Tibial nerve (tissue), 4 donors: ENCODE measurements around the gene ETFB. TPM values are rescaled to one million over a fixed set of nuclear protein-coding genes. Genes with fewer than 3 reads are reported as not detected.

Experiments
- DNase-seq, 2 donors: peaks; one replicate each; pipeline ENCODE4 v3.0.0-alpha.2; 2019; ENCODE audit warnings: low spot score in 2 of 2
- H3K27ac ChIP-seq, 4 donors: fragments of 200-600 bp; sonication (generic) in 3 of 4; one replicate each; pipeline ENCODE4 v1.5.1; 2017 to 2019; ENCODE audit warnings: mild to moderate bottlenecking in 1 of 4
- H3K27me3 ChIP-seq, 2 donors: fragments of 200-600 bp; sonication (generic) in 1 of 2; one replicate each; pipeline versions ENCODE4 v1.5.1 to v1.6.0; 2017 to 2019
- H3K36me3 ChIP-seq, 3 donors: fragments of 200-600 bp; sonication (generic); one replicate each; pipeline ENCODE4 v1.5.1; 2018 to 2019
- H3K4me1 ChIP-seq, 4 donors: fragments of 200-600 bp; sonication (generic) in 3 of 4; one replicate each; pipeline ENCODE4 v1.5.1; 2017 to 2019
- H3K4me3 ChIP-seq, 4 donors: fragments of 200-600 bp; sonication (generic) in 3 of 4; one replicate each; pipeline ENCODE4 v1.5.1; 2017 to 2019; ENCODE audit warnings: mild to moderate bottlenecking in 1 of 4, moderate library complexity in 1 of 4
- H3K9me3 ChIP-seq, 4 donors: fragments of 200-600 bp; sonication (generic) in 3 of 4; one replicate each; pipeline ENCODE4 v1.5.1; 2017 to 2019
- CTCF ChIP-seq, 5 experiments: fragments of 200-600 bp in 3 of 5; fragments of 450-650 bp in 2 of 5; sonication (generic) in 3 of 5; IDR thresholded peaks; one replicate each; pipeline ENCODE4 v1.5.1; 2016 to 2019; ENCODE audit warnings: antibody characterized with exemption in 5 of 5, mild to moderate bottlenecking in 3 of 5, moderate library complexity in 2 of 5
- EP300 ChIP-seq, 2 donors: sonication (generic); formaldehyde crosslinking; IDR thresholded peaks; one replicate each; pipeline ENCODE4 v1.6.1; 2017; ENCODE audit warnings: antibody characterized with exemption in 2 of 2, mild to moderate bottlenecking in 1 of 2
- POLR2A ChIP-seq, 2 donors: fragments of 450-650 bp; IDR thresholded peaks; one replicate each; pipeline ENCODE4 v1.6.1; 2017; ENCODE audit warnings: antibody characterized with exemption in 2 of 2, mild to moderate bottlenecking in 2 of 2, moderate library complexity in 2 of 2
- WGBS, 2 donors: methylation state at CpG; one replicate each; pipeline ENCODE4 v1.1.5; 2018; 5-methylcytosine and 5-hydroxymethylcytosine counted together
- total RNA-seq, 4 donors: library from RNA; depleted of rRNA; stranded (reverse); fragments of >200 nt; gene quantifications; one replicate each; pipeline ENCODE4 v1.1.0, GENCODE V29; 2016

The ETFB gene
- total RNA-seq, 4 donors from 2014 or later: 73.2 to 118 (median 101) TPM

GRCh38 chr19:51297406-51297805 lies 68.8 kb downstream of the ETFB start:
- WGBS, 2 donors: 58 to 73% methylated on average over 5 of the region's 5 CpGs
- no peaks in the 10 kb centered on the region for H3K36me3 ChIP-seq
- no peak for DNase-seq
- H3K9me3 ChIP-seq: peaks cover 0 to 16% (median 0%) of the 10 kb centered on the region in 4 donors
- TF ChIP-seq EP300 (IDR thresholded peaks at IDR 0.05): no peak
- TF ChIP-seq POLR2A (IDR thresholded peaks at IDR 0.05): no peak
- no peak for TF ChIP-seq CTCF (IDR thresholded peaks at IDR 0.05)
- H3K27ac ChIP-seq: no peak overlapping the region
- H3K4me1 ChIP-seq: no peaks in the 10 kb centered on the region
- peaks cover 0 to 7% of the 10 kb centered on the region in 2 donors for H3K27me3 ChIP-seq
- no peak overlapping the region for H3K4me3 ChIP-seq

GRCh38 chr19:51296336-51297093 lies 69.7 kb downstream of the ETFB start:
- no peak for DNase-seq
- peaks cover 0 to 8% (median 0%) of the 10 kb centered on the region in 4 donors for H3K9me3 ChIP-seq
- WGBS, 2 donors: 49 to 58% methylated on average over 9 of the region's 9 CpGs
- peaks cover 0 to 7% of the 10 kb centered on the region in 2 donors for H3K27me3 ChIP-seq
- no peaks in the 10 kb centered on the region for H3K4me1 ChIP-seq
- no peak overlapping the region for H3K27ac ChIP-seq
- H3K4me3 ChIP-seq: no peak overlapping the region
- TF ChIP-seq POLR2A (IDR thresholded peaks at IDR 0.05) (no peak), CTCF (IDR thresholded peaks at IDR 0.05) (no peak), EP300 (IDR thresholded peaks at IDR 0.05) (no peak)
- no peaks in the 10 kb centered on the region for H3K36me3 ChIP-seq

GRCh38 chr19:51295382-51296126 lies 70.6 kb downstream of the ETFB start:
- H3K36me3 ChIP-seq: no peaks in the 10 kb centered on the region
- TF ChIP-seq EP300 (IDR thresholded peaks at IDR 0.05) (no peak), POLR2A (IDR thresholded peaks at IDR 0.05) (no peak), CTCF (IDR thresholded peaks at IDR 0.05) (no peak)
- H3K27me3 ChIP-seq: peaks cover 0 to 7% of the 10 kb centered on the region in 2 donors
- H3K9me3 ChIP-seq: peaks cover 0 to 10% (median 0%) of the 10 kb centered on the region in 4 donors
- H3K4me3 ChIP-seq: no peak overlapping the region
- H3K27ac ChIP-seq: no peak overlapping the region
- no peaks in the 10 kb centered on the region for H3K4me1 ChIP-seq
- DNase-seq: no peak
- 42% methylated on average over 15 of the region's 15 CpGs for WGBS, 2 donors

Other genes with a start within 250 kb of the ETFB start
- gene SIGLEC9, start 241.5 kb downstream of the ETFB start, total RNA-seq: 10 to 100 TPM in 1 of 4 donors, 1 to 10 TPM in 3; 4.2 to 18.0 (median 5.0) TPM
- gene SIGLEC7, start 224.1 kb downstream of the ETFB start, total RNA-seq: 1 to 10 TPM in 2 of 4 donors, under 1 TPM in 2; 0.42 to 7.5 (median 1.1) TPM
- gene CD33, start 141.3 kb downstream of the ETFB start, total RNA-seq: 10 to 100 TPM in 1 of 4 donors, 1 to 10 TPM in 3; 2.9 to 27.0 (median 8.9) TPM
- gene SIGLECL1, start 115.3 kb downstream of the ETFB start, total RNA-seq: not detected
- under 1 TPM in 1 of 4 donors, not detected in 3; 0.30 TPM for gene IGLON5, start 54.7 kb downstream of the ETFB start, total RNA-seq
- 1 to 10 TPM in 3 of 4 donors, under 1 TPM in 1; 0.44 to 3.7 (median 2.1) TPM for gene VSIG10L, start 24.2 kb downstream of the ETFB start, total RNA-seq
- not detected for gene CLDND2, start 2.6 kb upstream of the ETFB start, total RNA-seq
- gene NKG7, start 6.3 kb upstream of the ETFB start, total RNA-seq: 1 to 10 TPM in 2 of 4 donors, not detected in 2; 3.6 to 3.9 TPM
- not detected for gene LIM2, start 21.6 kb upstream of the ETFB start, total RNA-seq
- under 1 TPM in 1 of 4 donors, not detected in 3; 0.63 TPM for gene C19orf84, start 24.2 kb upstream of the ETFB start, total RNA-seq
- gene SIGLEC10, start 51.3 kb upstream of the ETFB start, total RNA-seq: 10 to 100 TPM in 2 of 4 donors, 1 to 10 TPM in 2; 2.1 to 21.9 (median 7.3) TPM
- 1 to 10 TPM in 1 of 4 donors, under 1 TPM in 3; 0.20 to 5.5 (median 0.87) TPM for gene SIGLEC8, start 92.1 kb upstream of the ETFB start, total RNA-seq
- gene CEACAM18, start 112.2 kb upstream of the ETFB start, total RNA-seq: not detected
- under 1 TPM in 1 of 4 donors, not detected in 3; 0.66 TPM for gene SIGLEC12, start 135.4 kb upstream of the ETFB start, total RNA-seq
- gene SIGLEC6, start 165.3 kb upstream of the ETFB start, total RNA-seq: 1 to 10 TPM in 1 of 4 donors, under 1 TPM in 3; 0.44 to 1.5 (median 0.59) TPM
- 1 to 10 TPM; 4.3 to 8.5 (median 7.3) TPM for gene ZNF175, start 204.9 kb upstream of the ETFB start, total RNA-seq